ENCODE data around the gene CLCN7. TPM values are rescaled to one million over a fixed set of nuclear protein-coding genes. Genes with fewer than 3 reads are reported as not detected.

The CLCN7 gene
- total and polyA plus RNA-seq, 2 of the 13 experiments (the other 11 are each of a cell fraction or from before 2014, with no cell fraction given): 24.6 to 25.1 TPM

DNA sequence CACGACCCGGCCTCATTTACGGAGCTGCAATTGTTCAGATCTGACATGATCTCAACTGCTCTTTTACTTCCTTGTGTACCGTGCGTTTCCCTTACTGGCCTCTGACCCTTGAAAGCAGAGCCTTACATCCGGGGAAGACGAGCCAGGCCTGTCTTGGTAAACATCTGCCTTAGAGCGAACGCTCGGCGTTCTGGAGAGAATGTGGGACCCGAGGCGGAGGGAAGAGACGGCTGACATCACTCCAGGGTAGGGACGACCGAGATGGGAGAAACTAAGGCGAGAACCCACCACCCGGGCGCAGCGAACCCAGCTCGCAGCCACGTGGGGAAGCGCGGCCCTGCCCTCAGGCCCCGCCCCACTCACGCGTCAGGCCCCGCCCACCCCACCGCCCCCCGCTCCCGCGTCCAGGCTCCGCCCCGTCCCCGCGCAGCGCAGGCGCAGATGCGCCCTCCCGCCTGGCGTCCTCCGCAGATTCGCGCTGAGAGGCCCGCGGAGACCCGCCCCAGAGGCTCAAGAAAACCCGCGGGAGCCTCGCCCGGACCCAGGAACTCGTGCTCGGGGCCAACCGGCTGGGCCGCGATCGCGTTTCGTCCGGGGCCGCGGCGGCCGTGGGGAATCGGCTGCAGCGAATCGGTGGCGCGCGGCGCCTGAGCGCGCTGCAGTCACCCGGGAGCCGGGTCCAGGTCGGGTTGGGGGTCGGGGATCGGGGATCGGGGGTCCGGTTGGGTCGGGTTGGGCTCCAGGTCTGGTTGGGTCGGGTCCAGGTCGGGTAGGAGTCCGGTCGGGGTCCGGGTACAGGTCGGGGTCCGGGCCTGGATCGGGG lies 18.3 kb upstream of the CLCN7 start, which contains the start of gene TELO2 (continued):
- TF ChIP-seq CREB3 (CRISPR knock-in tag; IDR thresholded peaks at IDR 0.05) (no peak), ZNF761 (CRISPR knock-in tag; conservative IDR thresholded peaks at IDR 0.05) (0 out of 2 replicates have a peak, but pooled peaks have one; percentile 10), ZKSCAN8 (CRISPR knock-in tag; IDR thresholded peaks at IDR 0.05; ENCODE audit: borderline replicate concordance) (no peak), ZNF282 (IDR thresholded peaks at IDR 0.05; ENCODE audit: partially characterized antibody) (no peak), ZNF577 (CRISPR knock-in tag; IDR thresholded peaks at IDR 0.05; ENCODE audit: borderline replicate concordance, low read depth) (no peak), RCOR2 (CRISPR knock-in tag; IDR thresholded peaks at IDR 0.05) (no peak), ADNP (CRISPR knock-in tag; IDR thresholded peaks at IDR 0.05) (no peak), ZNF784 (CRISPR knock-in tag; IDR thresholded peaks at IDR 0.05; ENCODE audit: borderline replicate concordance) (no peak), CC2D1A (CRISPR knock-in tag; IDR thresholded peaks at IDR 0.05) (no peak), TBP (CRISPR knock-in tag; IDR thresholded peaks at IDR 0.05) (no peak), PHF21A (CRISPR knock-in tag; IDR thresholded peaks at IDR 0.05) (no peak), ARNT2 (CRISPR knock-in tag; IDR thresholded peaks at IDR 0.05; ENCODE audit: low read depth) (no peak; the same call in 1 of the 2 replicates), HMGXB4 (CRISPR knock-in tag; IDR thresholded peaks at IDR 0.05; ENCODE audit: borderline replicate concordance in 1 of 2, low read depth in 1 of 2) (peak; percentile 61 to 83; a peak in 1 of 4 replicates)
- TF ChIP-seq, protein P1, sequence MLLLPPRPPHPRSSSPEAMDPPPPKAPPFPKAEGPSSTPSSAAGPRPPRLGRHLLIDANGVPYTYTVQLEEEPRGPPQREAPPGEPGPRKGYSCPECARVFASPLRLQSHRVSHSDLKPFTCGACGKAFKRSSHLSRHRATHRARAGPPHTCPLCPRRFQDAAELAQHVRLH (CRISPR knock-in tag; IDR thresholded peaks at IDR 0.05; ENCODE audit: borderline replicate concordance, low read depth): peak; percentile 40; the same call in 1 of the 2 replicates
- TF ChIP-seq, protein P2, sequence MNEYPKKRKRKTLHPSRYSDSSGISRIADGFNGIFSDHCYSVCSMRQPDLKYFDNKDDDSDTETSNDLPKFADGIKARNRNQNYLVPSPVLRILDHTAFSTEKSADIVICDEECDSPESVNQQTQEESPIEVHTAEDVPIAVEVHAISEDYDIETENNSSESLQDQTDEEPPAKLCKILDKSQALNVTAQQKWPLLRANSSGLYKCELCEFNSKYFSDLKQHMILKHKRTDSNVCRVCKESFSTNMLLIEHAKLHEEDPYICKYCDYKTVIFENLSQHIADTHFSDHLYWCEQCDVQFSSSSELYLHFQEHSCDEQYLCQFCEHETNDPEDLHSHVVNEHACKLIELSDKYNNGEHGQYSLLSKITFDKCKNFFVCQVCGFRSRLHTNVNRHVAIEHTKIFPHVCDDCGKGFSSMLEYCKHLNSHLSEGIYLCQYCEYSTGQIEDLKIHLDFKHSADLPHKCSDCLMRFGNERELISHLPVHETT (CRISPR knock-in tag; conservative IDR thresholded peaks at IDR 0.05): no peak
- TF ChIP-seq, protein P3, sequence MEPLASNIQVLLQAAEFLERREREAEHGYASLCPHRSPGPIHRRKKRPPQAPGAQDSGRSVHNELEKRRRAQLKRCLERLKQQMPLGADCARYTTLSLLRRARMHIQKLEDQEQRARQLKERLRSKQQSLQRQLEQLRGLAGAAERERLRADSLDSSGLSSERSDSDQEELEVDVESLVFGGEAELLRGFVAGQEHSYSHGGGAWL (CRISPR knock-in tag; IDR thresholded peaks at IDR 0.05): peak; percentile 87
- TF ChIP-seq, protein P4, sequence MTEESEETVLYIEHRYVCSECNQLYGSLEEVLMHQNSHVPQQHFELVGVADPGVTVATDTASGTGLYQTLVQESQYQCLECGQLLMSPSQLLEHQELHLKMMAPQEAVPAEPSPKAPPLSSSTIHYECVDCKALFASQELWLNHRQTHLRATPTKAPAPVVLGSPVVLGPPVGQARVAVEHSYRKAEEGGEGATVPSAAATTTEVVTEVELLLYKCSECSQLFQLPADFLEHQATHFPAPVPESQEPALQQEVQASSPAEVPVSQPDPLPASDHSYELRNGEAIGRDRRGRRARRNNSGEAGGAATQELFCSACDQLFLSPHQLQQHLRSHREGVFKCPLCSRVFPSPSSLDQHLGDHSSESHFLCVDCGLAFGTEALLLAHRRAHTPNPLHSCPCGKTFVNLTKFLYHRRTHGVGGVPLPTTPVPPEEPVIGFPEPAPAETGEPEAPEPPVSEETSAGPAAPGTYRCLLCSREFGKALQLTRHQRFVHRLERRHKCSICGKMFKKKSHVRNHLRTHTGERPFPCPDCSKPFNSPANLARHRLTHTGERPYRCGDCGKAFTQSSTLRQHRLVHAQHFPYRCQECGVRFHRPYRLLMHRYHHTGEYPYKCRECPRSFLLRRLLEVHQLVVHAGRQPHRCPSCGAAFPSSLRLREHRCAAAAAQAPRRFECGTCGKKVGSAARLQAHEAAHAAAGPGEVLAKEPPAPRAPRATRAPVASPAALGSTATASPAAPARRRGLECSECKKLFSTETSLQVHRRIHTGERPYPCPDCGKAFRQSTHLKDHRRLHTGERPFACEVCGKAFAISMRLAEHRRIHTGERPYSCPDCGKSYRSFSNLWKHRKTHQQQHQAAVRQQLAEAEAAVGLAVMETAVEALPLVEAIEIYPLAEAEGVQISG (CRISPR knock-in tag; IDR thresholded peaks at IDR 0.05): peak; percentile 62; the same call in 1 of the 2 replicates
